ENCODE results near the gene USP24.

Gene USP24

GRCh38 chr1:55049271-55049913 lies 165.8 kb downstream of the USP24 start:
- no peak for DNase-seq (ENCODE audit: low read depth)
- no peak for TF ChIP-seq CTCF (IDR thresholded peaks at IDR 0.05; ENCODE audit: low read depth, low read length, missing control alignments)

GRCh38 chr1:55048453-55049270 lies 166.5 kb downstream of the USP24 start:
- H3K4me3 ChIP-seq (ENCODE audit: low read depth, low read length): no peak overlapping the region
- no peak for DNase-seq (ENCODE audit: low read depth)
- TF ChIP-seq CTCF (IDR thresholded peaks at IDR 0.05; ENCODE audit: low read depth, low read length, missing control alignments): no peak

More at GRCh38 chr1:55049271-55049913, 165.8 kb downstream of the USP24 start:
- no peak overlapping the region for H3K4me3 ChIP-seq (ENCODE audit: low read depth, low read length)

GRCh38 chr1:55047611-55048010 lies 167.6 kb downstream of the USP24 start:
- no peak overlapping the region for H3K4me3 ChIP-seq (ENCODE audit: low read depth, low read length)
- no peak for TF ChIP-seq CTCF (IDR thresholded peaks at IDR 0.05; ENCODE audit: low read depth, low read length, missing control alignments)
- no peak for DNase-seq (ENCODE audit: low read depth)

- TF ChIP-seq CTCF (IDR thresholded peaks at IDR 0.05; ENCODE audit: low read depth, low read length, missing control alignments): no peak
- no peak for DNase-seq (ENCODE audit: low read depth)
Observed at GRCh38 chr1:55046871-55047270, 168.3 kb downstream of the USP24 start.

GRCh38 chr1:55045430-55045829 lies 169.7 kb downstream of the USP24 start:
- H3K4me3 ChIP-seq (ENCODE audit: low read depth, low read length): no peak overlapping the region
- no peak for TF ChIP-seq CTCF (IDR thresholded peaks at IDR 0.05; ENCODE audit: low read depth, low read length, missing control alignments)
- DNase-seq (ENCODE audit: low read depth): no peak

More at GRCh38 chr1:55046871-55047270, 168.3 kb downstream of the USP24 start:
- no peak overlapping the region for H3K4me3 ChIP-seq (ENCODE audit: low read depth, low read length)

- DNase-seq (ENCODE audit: low read depth): no peak
- no peak overlapping the region for H3K4me3 ChIP-seq (ENCODE audit: low read depth, low read length)
- TF ChIP-seq CTCF (IDR thresholded peaks at IDR 0.05; ENCODE audit: low read depth, low read length, missing control alignments): no peak
Observed at GRCh38 chr1:55044617-55045397, 170.4 kb downstream of the USP24 start.

Data from GM12864 (cell line).